Gastrocnemius medialis (tissue), 4 donors: ENCODE measurements around the gene THADA. TPM values are rescaled to one million over a fixed set of nuclear protein-coding genes. Genes with fewer than 3 reads are reported as not detected.
"Not testable (repeated sequence)": the region's sequence is repeated elsewhere in the genome, so short reads cannot be mapped to it uniquely, and the experiment has no call there.

Source experiments
- ATAC-seq, 2 donors: fragments of 150-250 bp; one replicate each; pipeline ENCODE4 v1.9.1; 2016
- DNase-seq, 2 donors: peaks; one replicate each; pipeline ENCODE4 v3.0.0-alpha.2; 2019
- H3K27ac ChIP-seq, 4 donors: fragments of 200-600 bp; sonication (generic); 1 replicate in 1 of 4; 2 replicates in 3 of 4; pipeline ENCODE4 v1.5.1; 2016 to 2018; ENCODE audit warnings: mild to moderate bottlenecking in 2 of 4, moderate library complexity in 1 of 4
- H3K27me3 ChIP-seq, 3 donors: fragments of 200-600 bp; sonication (generic) in 2 of 3; 1 replicate in 1 of 3; 2 replicates in 2 of 3; pipeline versions ENCODE4 v1.5.1 to v1.6.0; 2016 to 2019; ENCODE audit warnings: mild to moderate bottlenecking in 1 of 3, moderate library complexity in 1 of 3
- H3K36me3 ChIP-seq, 2 donors: fragments of 200-600 bp; sonication (generic) in 1 of 2; one replicate each; pipeline ENCODE4 v1.5.1; 2017 to 2018
- H3K4me1 ChIP-seq, 2 donors: fragments of 200-600 bp; sonication (generic) in 1 of 2; one replicate each; pipeline ENCODE4 v1.5.1; 2016 to 2017; ENCODE audit warnings: mild to moderate bottlenecking in 2 of 2
- H3K4me3 ChIP-seq, 4 donors: fragments of 200-600 bp; sonication (generic) in 3 of 4; 1 replicate in 1 of 4; 2 replicates in 3 of 4; pipeline ENCODE4 v1.5.1; 2016 to 2019; ENCODE audit warnings: mild to moderate bottlenecking in 2 of 4
- H3K9me3 ChIP-seq, 3 donors: fragments of 200-600 bp; sonication (generic) in 2 of 3; 1 replicate in 1 of 3; 2 replicates in 2 of 3; pipeline ENCODE4 v1.5.1; 2016 to 2019
- CTCF ChIP-seq, 5 experiments: fragments of 450-650 bp in 3 of 5; fragments of 200-600 bp in 2 of 5; sonication (generic) in 2 of 5; IDR thresholded peaks in 4 of 5; conservative IDR thresholded peaks in 1 of 5; 1 replicate in 4 of 5; 2 replicates in 1 of 5; pipeline ENCODE4 v1.5.1; 2016 to 2019; ENCODE audit warnings: antibody characterized with exemption in 5 of 5, mild to moderate bottlenecking in 3 of 5, moderate library complexity in 3 of 5
- POLR2A ChIP-seq, 2 donors: fragments of 450-650 bp; IDR thresholded peaks; one replicate each; pipeline ENCODE4 v1.6.1; 2017; ENCODE audit warnings: antibody characterized with exemption in 2 of 2, mild to moderate bottlenecking in 2 of 2, moderate library complexity in 2 of 2
- in situ Hi-C, 4 donors: fragments of 200-750 bp; cut with MboI; loops; one replicate each; pipeline versions ENCODE4 v1.15.0 to v1.8.0; 2017; ENCODE audit warnings: low sequenced_read_pairs in 4 of 4
- intact Hi-C: fragments of 100-400 bp; cut with DNase I; formaldehyde crosslinking; loops from one replicate; pipeline ENCODE4 v1.15.1; 2023; ENCODE audit warnings: low total_unique reads
- total RNA-seq, 4 donors: library from RNA; depleted of rRNA; stranded (reverse); fragments of >200 nt; gene quantifications; one replicate each; pipeline versions ENCODE4 v1.1.0 to v1.2.3, GENCODE V29; 2016

THADA gene
- total RNA-seq, 4 donors from 2014 or later = 13.6 to 19.0 (median 16.2) TPM

- H3K4me3 ChIP-seq = no peak overlapping the region
- peaks cover 0 to 44% of the 10 kb centered on the region in 2 donors for H3K36me3 ChIP-seq
- intact Hi-C loops = no loop called here
- ATAC-seq = no peak
- H3K4me1 ChIP-seq = no peaks in the 10 kb centered on the region
- no peak for DNase-seq
- no peak overlapping the region for H3K27ac ChIP-seq
- no peaks in the 10 kb centered on the region for H3K27me3 ChIP-seq
- no peaks in the 10 kb centered on the region for H3K9me3 ChIP-seq
- in situ Hi-C loops = no loop called here
- TF ChIP-seq POLR2A (IDR thresholded peaks at IDR 0.05) (no peak), CTCF (IDR thresholded peaks at IDR 0.05 in 4 of 5, conservative IDR thresholded peaks at IDR 0.05 in 1 of 5) (no peak)
Measured at GRCh38 chr2:43285987-43286386, 309.9 kb downstream of the THADA start.

- no peak for DNase-seq
- intact Hi-C loops (no loop called here), in situ Hi-C loops (no loop called here)
- no peaks in the 10 kb centered on the region for H3K27me3 ChIP-seq
- no peaks in the 10 kb centered on the region for H3K9me3 ChIP-seq
- H3K4me1 ChIP-seq = no peaks in the 10 kb centered on the region
- TF ChIP-seq POLR2A (IDR thresholded peaks at IDR 0.05) (no peak), CTCF (IDR thresholded peaks at IDR 0.05 in 4 of 5, conservative IDR thresholded peaks at IDR 0.05 in 1 of 5) (no peak)
- peaks cover 0 to 44% of the 10 kb centered on the region in 2 donors for H3K36me3 ChIP-seq
- H3K27ac ChIP-seq = no peak overlapping the region
- ATAC-seq = no peak
- no peak overlapping the region for H3K4me3 ChIP-seq
Measured at GRCh38 chr2:43284967-43285366, 310.9 kb downstream of the THADA start.

GRCh38 chr2:43284347-43284746 is 311.5 kb downstream of the THADA start:
- H3K4me3 ChIP-seq, H3K27me3 ChIP-seq, H3K4me1 ChIP-seq, in situ Hi-C loops, H3K9me3 ChIP-seq, H3K27ac ChIP-seq, ATAC-seq, DNase-seq, intact Hi-C loops: not testable (repeated sequence)
- H3K36me3 ChIP-seq = peaks cover 0 to 44% of the 10 kb centered on the region in 2 donors

GRCh38 chr2:43280994-43281393 is 314.8 kb downstream of the THADA start:
- in situ Hi-C loops = no loop called here
- DNase-seq (no peak), ATAC-seq (no peak)
- H3K36me3 ChIP-seq = peaks cover 0 to 26% of the 10 kb centered on the region in 2 donors
- H3K27me3 ChIP-seq = no peaks in the 10 kb centered on the region
- H3K27ac ChIP-seq = no peak overlapping the region
- no peak overlapping the region for H3K4me3 ChIP-seq
- intact Hi-C loops = no loop called here
- H3K4me1 ChIP-seq = peaks cover 10 to 17% of the 10 kb centered on the region in 2 donors
- TF ChIP-seq POLR2A (IDR thresholded peaks at IDR 0.05) = no peak
- TF ChIP-seq CTCF (IDR thresholded peaks at IDR 0.05 in 4 of 5, conservative IDR thresholded peaks at IDR 0.05 in 1 of 5) = no peak
- H3K9me3 ChIP-seq = no peaks in the 10 kb centered on the region

- TF ChIP-seq POLR2A (IDR thresholded peaks at IDR 0.05) (no peak), CTCF (IDR thresholded peaks at IDR 0.05 in 4 of 5, conservative IDR thresholded peaks at IDR 0.05 in 1 of 5) (no peak)
- Histone ChIP-seq H3K4me1 (peaks cover 10 to 17% of the 10 kb centered on the region in 2 donors), H3K4me3 (no peak overlapping the region), H3K36me3 (peaks cover 0 to 10% of the 10 kb centered on the region in 2 donors), H3K27ac (no peak overlapping the region), H3K9me3 (no peaks in the 10 kb centered on the region), H3K27me3 (no peaks in the 10 kb centered on the region)
- intact Hi-C loops = loop anchor here (1.0 kb wide), 1 partner anchor 205 kb away; no protein-coding TSS in a partner anchor
- DNase-seq = no peak
- no peak for ATAC-seq
- in situ Hi-C loops = no loop called here
Measured at GRCh38 chr2:43279317-43279840, 316.5 kb downstream of the THADA start.
